Right lobe of liver (tissue), 6 donors: Measurements from ENCODE around the gene IREB2. TPM values are rescaled to one million over a fixed set of nuclear protein-coding genes. Genes with fewer than 3 reads are reported as not detected.

Experiments used
- ATAC-seq, 4 donors: fragments of 200-7000 bp; cut with Tn5 transposase; one replicate each; pipeline ENCODE4 v1.9.1; 2020; ENCODE audit warnings: mild to moderate bottlenecking in 4 of 4, moderate library complexity in 4 of 4
- DNase-seq, 3 donors: peaks; one replicate each; pipeline ENCODE4 v3.0.0-alpha.2; 2020
- H3K27ac ChIP-seq, 3 donors: fragments of 200-600 bp; one replicate each; pipeline ENCODE4 v1.8.0; 2022
- H3K27me3 ChIP-seq, 2 donors: fragments of 200-600 bp; one replicate each; pipeline ENCODE4 v1.8.0; 2022
- H3K36me3 ChIP-seq, 4 donors: fragments of 200-600 bp; sonication (generic) in 1 of 4; one replicate each; pipeline versions ENCODE4 v1.5.1 to v1.8.0; 2017 to 2022; ENCODE audit warnings: control low read depth in 1 of 4
- H3K4me1 ChIP-seq, 4 donors: fragments of 200-600 bp; sonication (generic) in 1 of 4; one replicate each; pipeline versions ENCODE4 v1.5.1 to v1.8.0; 2017 to 2022; ENCODE audit warnings: control low read depth in 1 of 4
- H3K4me3 ChIP-seq, 3 donors: fragments of 200-600 bp; one replicate each; pipeline ENCODE4 v1.8.0; 2022
- H3K9me3 ChIP-seq, 4 donors: fragments of 200-600 bp; sonication (generic) in 1 of 4; one replicate each; pipeline versions ENCODE4 v1.5.1 to v1.8.0; 2017 to 2022; ENCODE audit warnings: control low read depth in 1 of 4
- CTCF ChIP-seq, 4 donors: fragments of 200-600 bp in 3 of 4; fragments of 450-650 bp in 1 of 4; IDR thresholded peaks; one replicate each; pipeline versions ENCODE4 v1.5.1 to v1.8.0; 2016 to 2022; ENCODE audit warnings: antibody characterized with exemption in 4 of 4, mild to moderate bottlenecking in 2 of 4
- POLR2A ChIP-seq: fragments of 450-650 bp; IDR thresholded peaks from one replicate; pipeline ENCODE4 v1.6.1; 2017; ENCODE audit warnings: antibody characterized with exemption, mild to moderate bottlenecking
- WGBS: methylation state at CpG from one replicate; pipeline ENCODE4 v1.1.6; 2018; ENCODE audit warnings: low coverage, low lambda C conversion rate; ENCODE audit not compliant: insufficient coverage; ENCODE audit errors: missing lambda C conversion rate; 5-methylcytosine and 5-hydroxymethylcytosine counted together
- intact Hi-C, 2 donors: fragments of 100-400 bp; cut with DNase I; formaldehyde crosslinking; loops; one replicate each; pipeline versions ENCODE4 v1.11.2 to v1.14.1; 2022
- total RNA-seq, 6 experiments: library from RNA; depleted of rRNA in 2 of 6; stranded (reverse); fragments of >200 nt in 2 of 6; fragmentation: NEBNext Ultra II Directional in 3 of 6; extraction: Animal tissue kit (Norgen Biotek cat#: 25700) in 3 of 6; gene quantifications; one replicate each; pipeline versions ENCODE4 v1.1.0 to v1.2.4, GENCODE V29; 2016 to 2023
- donor health status: DM: no; HTN: yes; CAD: no.
- donor health status: DM: no; HTN: no; CAD: no.
- donor health status: DM: no; HTN: no; CAD: no.
- donor health status: DM: no; HTN: yes; CAD: no.
- donor health status: DM: no; HTN: yes; CAD: no.

IREB2 gene
- total RNA-seq, 6 experiments from 2014 or later = 17.1 to 36.2 (median 25.6) TPM

- TF ChIP-seq CTCF (IDR thresholded peaks at IDR 0.05) = no peak
- no peak for TF ChIP-seq POLR2A
- Histone ChIP-seq H3K36me3 (no peaks in the 10 kb centered on the region), H3K27me3 (no peaks in the 10 kb centered on the region), H3K9me3 (no peaks in the 10 kb centered on the region), H3K4me1 (no peaks in the 10 kb centered on the region), H3K27ac (no peak overlapping the region), H3K4me3 (no peak overlapping the region)
- ATAC-seq = no peak
- intact Hi-C loops = no loop called here
- WGBS = 88% methylated on average over 3 of the region's 5 CpGs
- no peak for DNase-seq
Measured at GRCh38 chr15:78524230-78524629, 86.2 kb downstream of the IREB2 start.

GRCh38 chr15:78527325-78527724 lies 89.3 kb downstream of the IREB2 start:
- intact Hi-C loops = no loop called here
- Histone ChIP-seq H3K4me3 (no peak overlapping the region), H3K27me3 (no peaks in the 10 kb centered on the region), H3K27ac (no peak overlapping the region), H3K36me3 (no peaks in the 10 kb centered on the region), H3K4me1 (no peaks in the 10 kb centered on the region), H3K9me3 (no peaks in the 10 kb centered on the region)
- 89% methylated on average over 5 of the region's 5 CpGs for WGBS
- ATAC-seq (no peak), DNase-seq (no peak)
- no peak for TF ChIP-seq POLR2A
- no peak for TF ChIP-seq CTCF (IDR thresholded peaks at IDR 0.05)

GRCh38 chr15:78533331-78533730 lies 95.3 kb downstream of the IREB2 start:
- Histone ChIP-seq H3K27ac (no peak overlapping the region), H3K4me3 (no peak overlapping the region), H3K27me3 (no peaks in the 10 kb centered on the region), H3K9me3 (no peaks in the 10 kb centered on the region), H3K4me1 (no peaks in the 10 kb centered on the region), H3K36me3 (no peaks in the 10 kb centered on the region)
- DNase-seq (no peak), ATAC-seq (no peak)
- intact Hi-C loops = no loop called here
- 42% methylated on average over 2 of the region's 2 CpGs for WGBS
- TF ChIP-seq POLR2A = no peak
- TF ChIP-seq CTCF (IDR thresholded peaks at IDR 0.05) = no peak

GRCh38 chr15:78536134-78536533 lies 98.1 kb downstream of the IREB2 start:
- Histone ChIP-seq H3K36me3 (no peaks in the 10 kb centered on the region), H3K4me1 (no peaks in the 10 kb centered on the region), H3K27ac (no peak overlapping the region), H3K4me3 (no peak overlapping the region), H3K9me3 (no peaks in the 10 kb centered on the region), H3K27me3 (no peaks in the 10 kb centered on the region)
- no peak for ATAC-seq
- WGBS = 67% methylated on average over 1 of the region's 1 CpG
- intact Hi-C loops = no loop called here
- DNase-seq = no peak
- TF ChIP-seq POLR2A = no peak
- TF ChIP-seq CTCF (IDR thresholded peaks at IDR 0.05) = no peak
